Suprapubic skin (tissue), 4 donors: ENCODE measurements around the gene AFMID. TPM values are rescaled to one million over a fixed set of nuclear protein-coding genes. Genes with fewer than 3 reads are reported as not detected.

Source experiments
- DNase-seq, 2 donors: peaks; one replicate each; pipeline ENCODE4 v3.0.0-alpha.2; 2019; ENCODE audit warnings: low spot score in 2 of 2
- H3K27ac ChIP-seq: fragments of 200-600 bp; sonication (generic); one replicate; pipeline ENCODE4 v1.5.1; 2019
- H3K27me3 ChIP-seq: fragments of 200-600 bp; sonication (generic); one replicate; pipeline ENCODE4 v1.5.1; 2019
- H3K36me3 ChIP-seq: fragments of 200-600 bp; sonication (generic); one replicate; pipeline ENCODE4 v1.5.1; 2019
- H3K4me1 ChIP-seq: fragments of 200-600 bp; sonication (generic); one replicate; pipeline ENCODE4 v1.5.1; 2019
- H3K4me3 ChIP-seq: fragments of 200-600 bp; sonication (generic); one replicate; pipeline ENCODE4 v1.5.1; 2019; ENCODE audit warnings: mild to moderate bottlenecking
- H3K9me3 ChIP-seq: fragments of 200-600 bp; sonication (generic); one replicate; pipeline ENCODE4 v1.5.1; 2019
- EP300 ChIP-seq: sonication (generic); formaldehyde crosslinking; IDR thresholded peaks from one replicate; pipeline ENCODE4 v1.6.1; 2017; ENCODE audit warnings: antibody characterized with exemption
- POLR2A ChIP-seq, 2 donors: fragments of 450-650 bp; IDR thresholded peaks; one replicate each; pipeline ENCODE4 v1.6.1; 2017; ENCODE audit warnings: antibody characterized with exemption in 2 of 2, mild to moderate bottlenecking in 2 of 2, moderate library complexity in 2 of 2
- POLR2AphosphoS5 ChIP-seq, 3 donors: sonication (generic); formaldehyde crosslinking; IDR thresholded peaks; one replicate each; pipeline ENCODE4 v1.6.1; 2017; ENCODE audit warnings: antibody characterized with exemption in 3 of 3
- WGBS: methylation state at CpG from one replicate; pipeline ENCODE4 v1.1.5; 2018; 5-methylcytosine and 5-hydroxymethylcytosine counted together
- total RNA-seq, 4 donors: library from RNA; depleted of rRNA; stranded (reverse); fragments of >200 nt; gene quantifications; one replicate each; pipeline ENCODE4 v1.1.0, GENCODE V29; 2016
- TF ChIP-seq, protein P1 (sequence below), 2 donors: fragments of 200-600 bp in 1 of 2; fragments of 450-650 bp in 1 of 2; sonication (generic) in 1 of 2; IDR thresholded peaks; one replicate each; pipeline ENCODE4 v1.5.1; 2016 to 2019; ENCODE audit warnings: antibody characterized with exemption in 2 of 2, mild to moderate bottlenecking in 1 of 2, moderate library complexity in 1 of 2

AFMID gene
- total RNA-seq, 4 donors from 2014 or later = 43.9 to 78.3 (median 66.1) TPM

DNA sequence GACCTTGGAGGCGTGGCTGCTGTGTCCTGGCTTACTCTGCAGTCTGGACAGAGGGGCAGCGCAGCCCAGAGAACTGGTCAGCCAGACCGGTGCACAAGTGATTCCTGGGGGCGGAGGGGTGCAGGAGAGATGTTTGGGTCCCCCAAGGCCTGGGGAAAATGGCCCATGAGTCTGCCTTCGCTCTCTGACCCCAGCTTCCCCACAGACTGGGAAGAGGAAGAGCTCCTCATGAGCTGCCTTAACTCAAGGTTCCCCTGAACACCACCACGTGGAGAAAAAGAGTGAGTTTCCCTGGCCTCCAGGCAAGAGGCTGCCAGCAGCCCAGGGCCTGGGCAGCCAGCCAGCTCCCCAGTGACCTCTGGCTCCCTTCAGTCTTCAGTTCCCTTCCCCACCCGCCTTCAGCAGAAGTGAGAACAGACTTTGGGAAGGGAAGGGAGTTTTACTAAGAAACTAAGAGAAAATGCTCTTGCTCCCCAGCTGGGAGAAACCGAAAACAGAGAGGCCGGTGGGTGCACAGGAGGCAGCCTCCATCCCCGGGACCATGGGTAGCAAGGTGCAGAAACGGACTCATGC lies 42.9 kb upstream of the AFMID start:
- TF ChIP-seq, protein P1, sequence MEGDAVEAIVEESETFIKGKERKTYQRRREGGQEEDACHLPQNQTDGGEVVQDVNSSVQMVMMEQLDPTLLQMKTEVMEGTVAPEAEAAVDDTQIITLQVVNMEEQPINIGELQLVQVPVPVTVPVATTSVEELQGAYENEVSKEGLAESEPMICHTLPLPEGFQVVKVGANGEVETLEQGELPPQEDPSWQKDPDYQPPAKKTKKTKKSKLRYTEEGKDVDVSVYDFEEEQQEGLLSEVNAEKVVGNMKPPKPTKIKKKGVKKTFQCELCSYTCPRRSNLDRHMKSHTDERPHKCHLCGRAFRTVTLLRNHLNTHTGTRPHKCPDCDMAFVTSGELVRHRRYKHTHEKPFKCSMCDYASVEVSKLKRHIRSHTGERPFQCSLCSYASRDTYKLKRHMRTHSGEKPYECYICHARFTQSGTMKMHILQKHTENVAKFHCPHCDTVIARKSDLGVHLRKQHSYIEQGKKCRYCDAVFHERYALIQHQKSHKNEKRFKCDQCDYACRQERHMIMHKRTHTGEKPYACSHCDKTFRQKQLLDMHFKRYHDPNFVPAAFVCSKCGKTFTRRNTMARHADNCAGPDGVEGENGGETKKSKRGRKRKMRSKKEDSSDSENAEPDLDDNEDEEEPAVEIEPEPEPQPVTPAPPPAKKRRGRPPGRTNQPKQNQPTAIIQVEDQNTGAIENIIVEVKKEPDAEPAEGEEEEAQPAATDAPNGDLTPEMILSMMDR (IDR thresholded peaks at IDR 0.05) = no peak
- TF ChIP-seq EP300 (no peak), POLR2AphosphoS5 (IDR thresholded peaks at IDR 0.05) (no peak), POLR2A (IDR thresholded peaks at IDR 0.05) (no peak)
- H3K36me3 ChIP-seq = no peaks in the 10 kb centered on the region
- no peaks in the 10 kb centered on the region for H3K9me3 ChIP-seq
- WGBS = 54% methylated on average over 8 of the region's 11 CpGs
- H3K27ac ChIP-seq = peak overlapping the region; percentile 17
- peak in 1 of 2 donors; percentile 71 for DNase-seq
- no peak overlapping the region for H3K4me3 ChIP-seq
- no peaks in the 10 kb centered on the region for H3K27me3 ChIP-seq
- H3K4me1 ChIP-seq = peaks cover 66% of the 10 kb centered on the region

DNA sequence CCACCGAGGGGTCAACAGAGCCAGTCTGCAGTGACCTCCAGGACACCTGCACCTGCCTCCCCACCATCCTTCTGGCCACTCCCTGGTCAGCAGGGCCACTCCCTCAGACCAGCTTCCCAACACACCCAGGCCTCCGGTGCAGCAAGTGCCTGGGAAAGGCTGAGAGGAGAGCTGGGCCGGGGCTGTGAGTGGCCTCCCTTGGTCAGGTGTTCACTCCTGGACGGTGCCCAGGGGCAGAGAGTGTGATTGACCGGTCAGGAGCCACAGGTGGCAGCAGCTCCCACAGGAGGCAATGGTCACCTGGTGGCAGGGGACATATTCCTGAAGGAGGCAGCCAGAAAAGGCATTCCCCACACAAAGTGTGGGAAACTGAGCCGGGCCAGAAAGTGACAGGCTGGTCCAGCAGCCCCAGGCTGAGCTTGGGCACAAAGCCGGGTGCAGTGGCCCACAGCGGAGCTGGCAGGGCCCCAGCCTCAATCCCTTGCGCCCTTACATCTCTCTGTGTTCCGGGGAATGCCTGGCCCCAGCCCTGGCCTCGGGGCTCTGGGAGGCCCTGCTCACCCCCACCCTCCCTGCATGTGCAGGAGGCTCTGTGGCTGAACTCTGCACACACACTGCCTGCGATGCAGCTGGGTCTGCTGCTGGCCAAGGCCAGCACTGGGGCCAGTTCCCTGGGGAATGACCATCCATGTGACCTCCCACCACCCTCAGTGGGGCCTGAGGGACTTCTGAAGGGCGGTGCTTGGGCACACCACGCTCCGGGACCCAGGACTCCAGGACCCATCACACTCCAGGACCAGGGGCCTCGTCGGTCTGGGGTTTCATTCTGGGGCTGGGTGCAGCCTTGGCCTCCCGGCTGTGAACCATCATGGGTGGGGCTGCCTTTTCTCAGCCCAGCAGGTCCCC lies 42.2 kb upstream of the AFMID start:
- TF ChIP-seq, protein P1 (IDR thresholded peaks at IDR 0.05) = no peak
- TF ChIP-seq EP300 = no peak
- TF ChIP-seq POLR2AphosphoS5 (IDR thresholded peaks at IDR 0.05) = no peak
- TF ChIP-seq POLR2A (IDR thresholded peaks at IDR 0.05) = no peak
- no peaks in the 10 kb centered on the region for H3K36me3 ChIP-seq
- H3K27ac ChIP-seq = peak overlapping the region; percentile 17
- 60% methylated on average over 11 of the region's 18 CpGs for WGBS
- DNase-seq = peak in 1 of 2 donors; percentile 67
- no peaks in the 10 kb centered on the region for H3K9me3 ChIP-seq
- H3K4me1 ChIP-seq = peaks cover 64% of the 10 kb centered on the region
- no peaks in the 10 kb centered on the region for H3K27me3 ChIP-seq
- H3K4me3 ChIP-seq = no peak overlapping the region

DNA sequence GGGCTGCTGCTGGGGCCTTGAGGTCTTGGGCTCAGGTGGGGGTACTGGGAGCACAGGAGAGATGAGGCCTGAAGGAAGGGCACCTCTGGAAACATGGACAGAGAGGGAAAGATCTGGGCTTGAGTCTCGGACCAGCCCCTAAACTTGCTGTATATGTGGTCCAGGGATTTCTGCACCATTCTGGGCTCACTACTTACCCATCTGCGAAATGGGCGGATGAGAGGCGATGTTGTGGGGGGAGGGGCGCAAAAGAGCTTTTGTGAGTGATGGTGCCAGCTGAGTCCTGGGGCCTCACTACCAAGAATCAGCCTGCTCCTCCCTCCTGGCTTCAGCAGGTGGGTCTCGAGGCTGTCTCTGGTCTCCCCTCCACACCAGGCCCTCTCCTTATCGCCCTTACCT lies 40.7 kb upstream of the AFMID start:
- H3K27me3 ChIP-seq = no peaks in the 10 kb centered on the region
- H3K27ac ChIP-seq = no peak overlapping the region
- WGBS = 88% methylated on average over 7 of the region's 7 CpGs
- no peaks in the 10 kb centered on the region for H3K9me3 ChIP-seq
- no peak for DNase-seq
- H3K4me3 ChIP-seq = no peak overlapping the region
- TF ChIP-seq, protein P1 (IDR thresholded peaks at IDR 0.05) = no peak
- TF ChIP-seq EP300 = no peak
- no peak for TF ChIP-seq POLR2A (IDR thresholded peaks at IDR 0.05)
- no peak for TF ChIP-seq POLR2AphosphoS5 (IDR thresholded peaks at IDR 0.05)
- H3K36me3 ChIP-seq = no peaks in the 10 kb centered on the region
- H3K4me1 ChIP-seq = peaks cover 66% of the 10 kb centered on the region

DNA sequence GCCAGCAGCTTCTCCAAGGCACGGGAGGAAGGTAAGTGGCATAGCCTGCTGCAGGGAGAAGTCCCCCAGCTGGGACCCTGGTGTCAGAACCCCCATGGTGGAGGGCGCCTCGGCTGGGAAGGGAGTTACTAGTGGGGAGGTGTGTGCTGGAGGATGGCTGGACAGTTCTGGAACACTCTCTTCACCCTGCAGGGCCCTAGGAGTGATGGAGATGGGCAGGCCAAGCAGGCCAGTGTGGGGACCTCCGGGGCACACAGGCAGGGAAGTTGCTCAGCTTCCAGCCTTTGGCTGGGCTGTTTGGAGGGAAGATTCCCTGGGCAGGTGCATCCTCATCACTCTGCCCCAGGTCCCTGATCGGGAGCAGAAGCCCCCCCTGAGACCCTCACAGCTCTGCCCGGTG lies 40.3 kb upstream of the AFMID start:
- Histone ChIP-seq H3K27me3 (no peaks in the 10 kb centered on the region), H3K9me3 (no peaks in the 10 kb centered on the region), H3K36me3 (no peaks in the 10 kb centered on the region), H3K4me1 (peaks cover 66% of the 10 kb centered on the region), H3K27ac (no peak overlapping the region), H3K4me3 (no peak overlapping the region)
- 91% methylated on average over 4 of the region's 6 CpGs for WGBS
- no peak for TF ChIP-seq EP300
- TF ChIP-seq, protein P1 (IDR thresholded peaks at IDR 0.05) = no peak
- DNase-seq = no peak

DNA sequence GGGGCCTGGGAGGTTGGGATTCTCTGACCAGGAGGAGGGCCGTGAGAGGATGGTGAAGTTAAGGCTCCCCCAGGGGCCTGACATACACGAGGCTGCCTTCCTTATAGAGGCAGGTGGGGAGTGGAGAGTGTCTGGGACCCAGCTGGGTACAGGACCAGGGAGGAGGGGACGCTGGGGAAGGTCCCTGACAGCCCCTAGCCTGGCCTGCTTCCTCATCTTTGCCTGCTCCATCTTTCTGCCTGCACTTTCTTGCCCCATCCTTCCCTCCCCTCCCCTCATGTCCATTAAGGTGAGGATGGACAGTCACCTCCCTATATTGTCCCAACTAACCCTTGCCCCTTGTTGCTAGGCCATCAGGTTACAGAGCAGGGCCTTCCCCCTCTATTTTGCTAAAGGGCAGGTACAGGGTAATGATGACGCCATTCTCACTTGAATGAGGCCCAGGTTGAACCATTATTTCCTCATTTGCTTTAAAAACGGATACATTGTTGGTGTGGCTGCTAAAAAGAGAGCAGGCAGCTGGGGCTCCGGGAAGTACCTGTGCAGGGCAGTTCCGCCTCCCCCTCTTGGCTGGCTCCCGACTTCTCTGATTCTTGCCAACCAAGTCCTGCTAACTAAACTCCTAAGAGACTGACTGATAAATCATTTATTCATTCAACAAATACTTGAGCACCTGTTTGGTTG lies 39.7 kb upstream of the AFMID start:
- no peaks in the 10 kb centered on the region for H3K9me3 ChIP-seq
- peaks cover 61% of the 10 kb centered on the region for H3K4me1 ChIP-seq
- no peaks in the 10 kb centered on the region for H3K27me3 ChIP-seq
- TF ChIP-seq, protein P1 (IDR thresholded peaks at IDR 0.05) = no peak
- TF ChIP-seq POLR2AphosphoS5 (IDR thresholded peaks at IDR 0.05) (no peak), EP300 (no peak), POLR2A (IDR thresholded peaks at IDR 0.05) (no peak)
- no peak overlapping the region for H3K4me3 ChIP-seq
- no peak overlapping the region for H3K27ac ChIP-seq
- 47% methylated on average over 8 of the region's 8 CpGs for WGBS
- no peaks in the 10 kb centered on the region for H3K36me3 ChIP-seq
- DNase-seq = no peak
